HG03095 (cell line): Measurements from ENCODE around the gene IDI2.
"Not testable (repeated sequence)": the region's sequence is repeated elsewhere in the genome, so short reads cannot be mapped to it uniquely, and the experiment has no call there.

Source experiments
- ATAC-seq: cut with Tn5 transposase; IDR thresholded peaks from one replicate; pipeline ENCODE4 v1.9.1; 2021; ENCODE audit warnings: moderate library complexity; ENCODE audit not compliant: unreplicated experiment

IDI2 gene

DNA sequence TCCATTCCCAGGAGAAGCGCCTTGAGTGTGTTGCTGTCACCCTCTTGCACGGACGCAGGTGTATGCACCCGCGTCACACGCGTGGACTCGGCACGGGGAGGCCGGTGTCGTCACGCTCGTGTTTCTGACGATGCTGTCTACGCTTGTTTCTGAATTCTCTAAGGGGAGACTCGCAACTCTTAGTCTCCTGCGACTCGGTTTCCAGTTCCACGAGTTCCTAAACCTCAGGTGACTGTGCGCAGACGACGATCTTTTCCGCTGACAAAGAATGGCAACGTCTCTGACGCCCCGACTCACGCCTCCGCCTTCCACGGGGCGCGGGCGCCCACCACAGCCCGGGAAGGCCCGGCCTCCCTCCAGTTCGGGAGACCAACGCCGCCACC lies 22.7 kb upstream of the IDI2 start:
- ATAC-seq: no peak

DNA sequence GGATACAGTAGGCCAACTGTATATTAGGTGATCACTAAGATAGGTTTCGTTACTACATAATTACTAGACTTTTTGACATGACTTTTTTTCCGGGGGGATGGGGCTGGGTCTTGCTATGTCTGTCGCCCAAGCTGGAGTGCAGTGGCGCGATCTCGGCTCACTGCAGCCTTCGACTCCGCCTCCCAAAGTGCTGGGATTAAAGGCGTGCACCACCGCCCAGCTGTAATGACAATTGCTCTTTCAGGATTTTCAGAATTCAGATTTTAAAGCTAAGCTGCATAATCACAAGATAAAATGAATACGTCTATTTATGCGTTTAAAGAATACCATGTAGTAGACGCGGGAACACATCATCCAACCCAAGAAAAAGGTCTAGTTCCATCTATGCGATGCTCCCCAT lies 22.3 kb upstream of the IDI2 start:
- ATAC-seq: no peak

DNA sequence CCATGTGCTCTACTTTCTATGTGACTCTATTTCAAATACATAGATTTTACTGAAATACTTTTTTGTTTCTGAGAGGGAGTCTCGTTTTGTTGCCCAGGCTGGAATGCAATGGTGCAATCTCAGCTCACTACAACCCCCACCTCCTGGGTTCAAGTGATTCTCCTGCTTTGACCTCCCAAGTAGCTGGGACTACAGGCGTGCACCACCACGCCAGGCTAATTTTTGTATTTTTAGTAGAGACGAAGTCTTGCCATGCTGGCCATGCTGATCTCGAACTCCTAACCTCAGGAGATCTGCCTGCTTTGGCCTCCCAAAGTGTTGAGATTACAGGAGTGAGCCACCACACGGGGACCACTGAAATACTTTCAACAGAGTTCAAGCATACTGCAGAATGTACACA lies 19.8 kb upstream of the IDI2 start:
- ATAC-seq: no peak

DNA sequence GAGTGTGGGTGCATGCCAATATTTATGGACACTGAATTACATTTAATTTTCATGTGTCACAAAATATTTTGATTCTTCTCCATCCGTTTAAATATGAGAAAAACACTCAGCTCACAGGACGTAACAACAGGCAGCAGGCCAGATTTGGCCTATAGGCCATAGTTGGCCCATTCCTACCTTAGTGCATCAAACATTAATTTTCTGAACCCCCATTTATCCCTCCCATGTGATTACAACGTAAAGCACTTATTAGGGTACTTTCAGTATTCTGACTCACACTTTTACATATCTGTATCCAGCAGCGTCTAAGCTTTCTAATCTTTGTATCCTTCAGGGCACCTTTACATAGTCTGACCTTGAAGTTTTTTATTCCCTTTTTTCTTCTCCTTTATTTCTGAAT lies 19.3 kb upstream of the IDI2 start:
- no peak for ATAC-seq

DNA sequence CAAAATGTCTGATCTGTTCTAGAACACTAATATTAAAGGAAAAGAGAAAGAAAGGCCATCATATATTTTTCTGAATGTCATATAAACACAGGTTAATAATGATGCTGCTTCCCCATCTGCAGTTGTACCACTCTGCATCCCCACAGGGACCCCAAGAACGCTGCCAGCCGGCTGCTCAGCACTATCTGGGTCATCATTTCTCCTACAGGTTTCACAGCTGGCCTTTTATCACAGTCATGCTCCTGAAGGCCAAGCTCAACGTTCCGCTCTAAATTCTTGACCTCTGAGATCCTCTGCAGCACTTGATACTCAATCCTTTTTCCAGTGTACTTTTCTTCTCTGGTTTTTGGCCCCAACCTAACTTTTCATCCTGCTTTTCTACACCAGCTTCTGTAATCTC lies 18.5 kb upstream of the IDI2 start:
- ATAC-seq: no peak

DNA sequence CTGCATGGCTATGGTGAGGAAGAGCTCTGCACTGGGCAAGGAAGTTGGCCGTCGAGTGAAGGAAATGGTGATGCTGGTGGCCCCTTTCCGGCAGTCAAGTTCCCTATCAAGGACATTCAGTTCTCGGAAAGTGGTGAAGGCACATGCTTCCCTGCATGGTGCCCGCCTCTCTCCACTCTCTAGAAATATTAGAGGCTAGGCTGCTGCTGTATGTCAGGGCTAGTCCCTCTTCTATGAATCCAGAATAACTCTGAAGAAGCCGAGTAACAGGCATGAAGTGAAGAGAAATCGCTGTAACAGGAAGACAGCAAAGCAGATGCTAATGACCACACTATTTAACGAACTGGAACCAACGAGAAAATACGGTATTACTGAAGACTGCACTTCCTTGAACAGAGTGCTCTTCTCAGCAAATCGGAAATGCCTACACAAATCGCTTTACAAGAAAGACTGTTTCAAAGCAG lies 17.9 kb upstream of the IDI2 start:
- ATAC-seq: peak; percentile 52

DNA sequence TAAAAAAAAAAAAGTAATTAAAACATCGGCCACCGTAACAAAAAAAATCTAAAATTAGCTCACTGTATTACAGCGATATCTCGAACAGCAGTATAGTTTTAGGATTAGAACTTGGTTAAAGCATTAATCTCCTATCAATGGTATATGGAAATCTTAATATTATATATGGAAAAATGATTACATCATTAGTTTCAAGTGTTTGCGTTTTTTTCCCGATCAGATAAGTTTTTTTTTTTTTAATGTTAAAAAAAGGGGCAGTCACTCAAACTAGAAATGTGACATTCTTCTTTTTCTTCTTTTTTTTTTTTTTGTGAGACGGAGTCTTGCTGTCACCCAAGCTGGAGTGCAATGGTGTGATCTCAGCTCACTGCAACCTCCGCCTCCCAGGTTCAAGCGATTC lies 15.9 kb upstream of the IDI2 start:
- ATAC-seq: no peak

DNA sequence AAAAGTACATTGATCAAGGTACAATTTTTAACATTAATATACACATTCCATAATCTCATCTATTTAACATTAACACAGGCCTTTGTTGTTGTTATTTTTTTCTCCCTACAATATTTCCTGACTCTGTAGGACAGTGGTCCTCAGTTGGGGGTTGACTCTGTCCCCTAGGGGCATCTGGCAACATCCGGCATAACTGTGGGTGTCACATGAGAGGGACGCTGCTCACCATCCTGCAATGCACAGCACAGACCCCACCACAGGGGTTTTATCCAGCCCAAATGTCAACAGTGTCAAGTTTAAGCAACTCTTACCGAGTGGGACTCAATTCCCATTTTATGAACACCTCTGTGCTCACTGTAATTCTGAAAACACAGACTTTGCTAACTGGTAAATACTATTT lies 14.5 kb upstream of the IDI2 start:
- no peak for ATAC-seq

DNA sequence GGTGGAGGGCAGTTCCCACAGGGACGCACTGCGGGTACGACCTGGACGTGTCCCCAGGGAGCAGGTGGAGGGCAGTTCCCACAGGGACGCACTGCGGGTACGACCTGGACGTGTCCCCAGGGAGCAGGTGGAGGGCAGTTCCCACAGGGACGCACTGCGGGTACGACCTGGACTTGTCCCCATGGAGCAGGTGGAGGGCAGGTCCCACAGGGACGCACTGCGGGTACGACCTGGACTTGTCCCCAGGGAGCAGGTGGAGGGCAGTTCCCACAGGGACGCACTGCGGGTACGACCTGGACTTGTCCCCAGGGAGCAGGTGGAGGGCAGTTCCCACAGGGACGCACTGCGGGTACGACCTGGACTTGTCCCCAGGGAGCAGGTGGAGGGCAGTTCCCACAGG lies 13.1 kb upstream of the IDI2 start:
- ATAC-seq: not testable (repeated sequence)

DNA sequence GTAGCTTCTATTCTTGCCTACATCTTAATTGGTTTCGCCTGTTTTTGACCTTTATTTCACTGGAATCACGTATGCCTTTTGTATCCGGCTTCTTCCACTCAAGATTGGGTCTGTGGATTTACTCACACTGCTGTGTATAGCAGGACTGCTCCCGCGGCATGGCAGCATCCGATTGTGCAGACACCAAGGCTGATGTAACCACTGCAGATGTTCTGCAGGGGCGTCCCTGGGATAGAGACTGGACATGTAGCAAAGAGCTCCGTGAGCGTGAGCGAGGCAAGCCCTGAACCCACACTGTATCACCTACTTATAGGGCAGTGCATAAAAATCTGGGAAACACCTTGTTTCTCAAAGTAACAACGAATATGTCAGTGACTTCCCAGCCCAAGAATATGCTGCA lies 11.4 kb upstream of the IDI2 start:
- no peak for ATAC-seq

DNA sequence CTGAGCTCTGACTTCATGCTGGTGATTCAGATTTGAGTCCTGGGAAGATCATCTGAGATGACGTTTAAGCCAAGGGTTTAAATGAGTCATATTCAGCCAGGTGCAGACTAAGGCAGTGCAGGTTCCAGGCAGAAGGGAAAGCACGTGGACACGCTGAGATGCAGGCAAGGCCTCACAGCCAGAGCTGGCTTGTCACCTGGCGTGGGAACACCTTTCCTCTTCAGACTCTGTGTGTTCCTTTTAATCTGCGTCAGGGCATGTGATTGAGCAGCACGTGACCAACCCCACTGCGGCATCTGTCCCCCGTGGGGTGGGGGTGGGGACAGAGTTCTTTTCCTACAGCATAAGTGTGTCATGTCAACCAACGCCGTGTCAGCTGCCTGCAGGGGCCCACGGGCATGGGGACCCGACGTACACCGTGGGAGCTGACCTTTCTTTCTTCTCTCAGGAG lies 10.7 kb upstream of the IDI2 start:
- peak; percentile 64 for ATAC-seq

DNA sequence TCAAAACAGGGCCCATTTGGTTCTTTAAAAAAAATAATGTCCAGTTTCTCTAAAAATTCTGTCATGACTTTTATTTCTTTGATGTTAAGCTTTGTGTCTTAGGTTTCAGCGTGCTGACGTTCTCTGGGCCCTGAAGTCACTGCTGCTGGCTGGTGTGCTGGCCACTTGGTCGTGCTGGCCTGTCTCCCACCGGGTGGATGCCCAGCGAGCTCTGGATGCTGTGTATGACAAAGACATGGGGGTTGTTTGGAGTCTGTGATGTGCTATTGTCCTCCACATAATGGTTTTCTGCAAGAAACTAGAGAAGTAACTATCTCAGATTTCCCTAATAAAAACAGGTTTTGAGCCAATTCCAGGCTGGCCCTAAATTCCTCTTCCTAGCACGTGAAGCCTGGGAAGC lies 9.5 kb upstream of the IDI2 start:
- no peak for ATAC-seq

DNA sequence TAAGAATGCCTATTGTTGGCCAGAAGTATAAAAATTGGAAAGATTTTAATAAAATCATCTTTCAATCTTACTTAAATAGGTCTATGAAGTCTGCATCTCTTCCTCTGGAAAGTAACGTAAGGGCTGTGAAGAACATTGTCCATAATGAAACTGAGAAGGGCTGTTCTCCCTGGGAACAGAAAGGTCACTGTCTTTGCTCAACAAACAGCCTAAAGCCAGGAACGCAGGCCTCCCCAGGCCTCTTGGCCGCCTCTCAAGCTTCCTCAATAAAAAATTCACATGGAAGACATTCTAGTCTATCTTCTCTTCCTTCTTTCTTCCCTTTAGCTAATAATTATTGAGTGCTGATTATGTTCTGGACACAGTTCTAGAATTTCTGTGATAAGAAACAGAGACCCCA lies 9.1 kb upstream of the IDI2 start:
- no peak for ATAC-seq

DNA sequence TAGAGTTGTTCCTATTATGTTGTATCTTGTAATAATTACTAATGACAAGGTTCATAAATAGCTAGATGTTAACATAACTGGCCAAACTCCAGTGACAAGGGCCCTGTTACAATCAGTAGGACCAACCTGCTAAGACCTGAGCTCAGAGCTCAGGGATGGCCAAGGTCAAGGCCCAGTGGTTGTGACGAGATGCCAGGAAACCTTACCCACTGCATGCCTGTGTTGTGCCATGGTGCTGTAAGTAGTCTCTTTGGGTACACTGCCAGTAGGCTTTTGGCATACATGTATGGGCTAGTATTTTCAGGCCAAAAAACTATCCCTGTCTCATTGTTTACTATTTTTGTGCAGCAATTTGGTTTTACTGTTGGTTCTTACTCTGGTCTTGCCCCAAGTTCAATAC lies 7.9 kb upstream of the IDI2 start:
- ATAC-seq: no peak

DNA sequence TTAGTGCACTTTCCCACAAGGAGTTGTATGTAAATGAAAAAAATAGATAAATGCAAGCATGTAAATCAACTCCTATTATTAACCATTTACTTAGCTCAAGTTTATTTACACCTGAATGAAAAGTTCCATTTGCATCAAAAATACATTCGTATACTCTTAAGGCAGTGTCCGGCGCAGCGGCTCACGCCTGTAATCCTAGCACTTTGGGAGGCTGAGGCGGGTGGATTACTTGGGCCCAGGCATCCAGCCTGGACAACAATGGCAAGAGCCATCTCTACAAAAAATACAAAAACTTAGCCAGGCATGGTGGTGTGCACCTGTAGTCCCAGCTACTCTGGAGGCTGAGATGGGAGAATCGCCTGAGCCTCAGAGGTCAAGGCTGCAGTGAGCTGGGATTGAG lies 4.2 kb upstream of the IDI2 start:
- ATAC-seq: no peak

DNA sequence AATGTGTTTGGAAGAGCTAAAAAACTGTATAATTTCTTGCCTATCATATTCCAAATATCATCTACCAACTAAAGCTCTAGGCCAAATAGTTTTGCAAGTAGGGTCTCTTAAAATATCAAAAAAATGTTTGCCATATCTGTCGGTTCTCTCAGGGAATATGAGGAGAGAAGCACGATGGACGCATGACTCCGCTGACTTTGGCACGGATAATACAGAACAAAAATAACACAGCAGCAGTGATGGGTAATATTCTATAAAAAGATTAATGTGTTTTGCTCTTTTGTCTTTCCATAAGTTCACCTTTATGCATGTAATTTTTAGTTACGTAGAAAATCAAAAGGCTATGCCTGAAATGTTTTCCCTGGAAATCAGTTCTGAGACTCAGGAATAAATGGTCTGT lies 919 bp upstream of the IDI2 start:
- ATAC-seq: no peak

DNA sequence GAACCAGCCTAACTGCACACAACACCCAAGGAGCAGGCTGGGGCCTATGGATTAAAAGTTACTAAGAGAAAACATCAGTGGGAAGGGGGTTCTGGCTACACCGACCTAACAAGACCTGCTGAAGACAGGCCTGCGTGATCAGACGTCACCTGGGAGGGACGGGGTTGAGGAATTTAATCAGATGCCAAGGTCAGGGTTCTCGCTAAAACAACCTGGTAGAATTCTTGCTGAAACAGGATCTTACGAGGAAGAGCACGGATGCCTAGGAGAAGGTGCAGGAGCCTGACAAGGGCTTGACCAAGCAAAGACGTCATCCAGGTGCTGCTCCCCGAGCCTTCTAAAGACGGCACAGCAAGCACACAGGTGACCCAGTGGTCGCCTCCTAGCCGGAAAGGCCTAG lies 1.6 kb downstream of the IDI2 start:
- no peak for ATAC-seq

DNA sequence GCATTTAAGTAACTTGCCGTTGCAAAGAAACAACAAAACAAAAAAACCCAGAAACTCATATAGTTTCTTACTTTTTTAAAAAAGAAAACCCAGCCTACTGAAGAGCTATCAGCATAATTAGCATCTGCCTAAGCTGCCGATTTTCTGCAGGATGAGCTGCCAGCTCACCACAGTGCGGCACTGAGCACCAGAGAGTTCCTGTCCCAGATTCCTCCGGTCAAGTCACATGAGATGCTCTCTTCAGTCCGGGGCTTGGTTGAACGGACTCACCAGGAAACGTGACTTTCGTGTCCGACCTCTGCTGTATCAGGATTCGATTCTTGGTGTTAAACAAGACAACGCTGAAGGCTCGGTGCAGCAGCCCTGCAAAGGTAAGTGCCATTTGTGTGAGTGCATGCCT lies 3.2 kb downstream of the IDI2 start:
- ATAC-seq: no peak

DNA sequence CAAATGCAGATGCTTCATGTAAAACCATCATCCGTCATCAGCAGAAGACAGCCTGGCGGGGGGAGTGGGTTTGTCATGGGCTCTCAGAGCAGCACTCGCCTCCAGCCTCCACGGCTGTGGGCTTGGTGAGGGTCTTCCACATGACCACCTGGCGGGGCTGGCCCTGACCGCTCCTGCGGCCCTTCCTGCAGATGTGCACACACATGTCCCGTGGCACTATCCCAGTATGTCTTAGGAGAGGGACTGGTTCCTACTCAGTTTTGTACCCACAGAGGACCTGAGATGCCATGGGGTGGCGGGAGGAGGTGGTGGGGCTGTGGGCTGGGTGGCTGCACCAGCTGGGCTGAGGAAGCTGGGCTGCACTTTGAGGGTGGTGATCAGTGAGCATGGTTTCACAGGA lies 4.7 kb downstream of the IDI2 start:
- no peak for ATAC-seq

DNA sequence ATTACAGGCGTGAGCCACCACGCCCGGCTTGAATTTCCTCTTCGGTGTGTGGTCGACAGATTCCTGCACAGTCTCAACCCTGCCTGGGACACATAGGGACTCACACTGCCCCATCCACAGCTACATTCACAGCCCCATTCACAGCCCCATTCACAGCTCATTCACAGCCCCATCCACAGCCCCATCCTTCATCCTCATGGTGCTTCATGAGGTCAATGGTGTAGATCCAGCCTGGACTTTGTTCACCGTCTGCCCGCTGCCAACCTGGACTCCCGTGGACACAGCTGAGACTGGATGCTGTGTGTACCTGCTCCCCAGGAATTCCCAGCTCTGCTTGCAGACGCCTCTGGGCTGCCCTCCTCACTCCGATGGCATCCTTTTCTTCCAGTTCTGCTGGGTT lies 5.2 kb downstream of the IDI2 start:
- no peak for ATAC-seq

DNA sequence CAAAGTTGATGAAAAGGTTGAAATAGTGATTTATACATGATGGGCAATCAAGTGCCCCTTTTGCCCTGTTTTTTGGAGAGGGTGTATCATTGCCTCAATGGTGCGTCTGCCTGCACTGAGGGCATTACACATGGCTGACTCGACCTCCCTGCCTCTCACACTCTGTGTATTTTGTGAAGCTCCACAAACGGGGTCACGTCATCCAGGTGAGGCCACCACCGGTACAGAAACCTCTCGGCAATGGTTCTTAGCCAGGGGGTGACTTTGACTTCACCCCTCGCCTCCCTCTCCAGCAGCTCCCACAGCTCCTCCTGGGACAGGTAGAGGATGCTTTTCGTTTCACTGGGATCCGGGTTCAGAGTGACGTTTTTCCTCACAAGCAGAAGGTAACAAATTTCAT lies 6.3 kb downstream of the IDI2 start:
- ATAC-seq: no peak

DNA sequence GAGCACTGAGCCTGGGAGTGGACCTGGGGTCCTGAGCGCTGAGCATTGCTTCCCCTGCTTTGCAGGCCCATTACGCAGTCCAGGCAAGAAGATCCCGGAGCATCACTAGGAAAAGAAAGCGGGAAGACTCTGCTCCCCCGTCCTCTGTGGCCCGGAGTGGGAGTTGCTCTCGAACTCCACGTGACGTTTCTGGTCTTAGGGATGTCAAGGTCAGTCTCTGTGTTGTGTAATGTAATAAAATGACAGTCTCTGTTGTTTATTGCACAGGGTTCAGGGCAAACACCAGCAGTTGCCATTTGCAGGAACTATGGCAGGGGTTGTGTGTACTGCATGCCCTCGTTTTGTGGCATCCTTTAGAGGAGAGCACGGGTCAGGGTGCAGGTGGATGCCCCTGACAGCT lies 10.0 kb downstream of the IDI2 start:
- no peak for ATAC-seq

DNA sequence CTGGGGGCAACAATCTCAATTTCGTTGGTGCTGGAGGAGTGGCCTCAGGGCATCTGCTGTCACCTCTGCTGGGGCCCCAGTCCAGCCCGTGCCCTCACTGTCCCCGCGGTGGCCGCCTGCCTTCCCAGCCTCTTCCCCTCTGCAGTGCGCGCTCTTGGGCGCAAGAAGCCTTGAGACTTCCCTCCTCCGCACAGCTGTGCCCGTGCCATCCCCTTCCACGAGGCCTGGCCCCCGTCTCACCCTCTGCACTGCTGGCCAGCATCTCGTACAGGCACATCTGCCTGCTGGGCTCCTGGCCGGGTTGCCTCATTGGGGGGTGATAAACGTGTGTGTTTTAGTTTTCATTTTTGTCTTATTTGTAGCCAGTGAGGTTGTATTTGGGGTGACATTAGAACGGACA lies 14.0 kb downstream of the IDI2 start:
- no peak for ATAC-seq

DNA sequence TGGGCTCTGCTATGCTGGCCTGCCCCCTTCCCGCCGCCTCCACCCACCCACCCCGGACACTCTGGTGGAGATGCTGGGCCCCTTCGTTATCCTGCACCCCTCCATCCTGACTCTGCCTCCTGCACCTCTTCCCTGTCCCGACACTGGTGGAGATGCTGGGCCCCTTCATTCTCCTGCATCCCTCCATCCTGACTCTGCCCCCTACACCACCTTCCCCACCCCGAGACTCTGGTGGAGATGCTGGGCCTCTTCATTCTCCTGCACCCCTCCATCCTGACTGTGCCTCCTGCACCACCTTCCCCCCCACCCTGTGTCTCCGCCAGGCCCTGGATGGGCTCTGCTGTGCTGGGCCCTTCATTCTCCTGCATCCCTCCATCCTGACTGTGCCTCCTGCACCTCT lies 15.0 kb downstream of the IDI2 start:
- no peak for ATAC-seq
